HG03432 (cell line): ENCODE data around the gene SMIM45.

ENCODE experiments used
- ATAC-seq: cut with Tn5 transposase; IDR thresholded peaks from one replicate; pipeline ENCODE4 v1.9.1; 2021; ENCODE audit warnings: mild to moderate bottlenecking, moderate library complexity; ENCODE audit not compliant: unreplicated experiment

SMIM45 gene

GRCh38 chr22:41966607-41967240 is 14.8 kb downstream of the SMIM45 start:
- ATAC-seq: no peak

GRCh38 chr22:41968601-41969000 is 16.7 kb downstream of the SMIM45 start:
- ATAC-seq: no peak

GRCh38 chr22:41969110-41969646 is 17.2 kb downstream of the SMIM45 start, which contains the start of gene SEPTIN3:
TSS of gene SEPTIN3 (plus strand) at chr22:41969443. CDS start at chr22:41971493, 2,050 bp downstream.
- no peak for ATAC-seq

- no peak for ATAC-seq
These were observed 18.7 kb downstream of the SMIM45 start for GRCh38 chr22:41970601-41971000.

GRCh38 chr22:41971431-41971830 is 19.5 kb downstream of the SMIM45 start:
- no peak for ATAC-seq

- no peak for ATAC-seq
These were observed 22.8 kb downstream of the SMIM45 start for GRCh38 chr22:41974691-41975290.

GRCh38 chr22:41975299-41976069 is 23.5 kb downstream of the SMIM45 start:
- no peak for ATAC-seq

- ATAC-seq: no peak
These were observed 24.3 kb downstream of the SMIM45 start for GRCh38 chr22:41976070-41976901.

- ATAC-seq: no peak
These were observed 25.1 kb downstream of the SMIM45 start for GRCh38 chr22:41976961-41977566.

- no peak for ATAC-seq
These were observed 26.8 kb downstream of the SMIM45 start for GRCh38 chr22:41978732-41979131.

GRCh38 chr22:41979423-41980250 is 27.7 kb downstream of the SMIM45 start:
- no peak for ATAC-seq

- ATAC-seq: no peak
These were observed 30.9 kb downstream of the SMIM45 start for GRCh38 chr22:41982865-41983264.

- no peak for ATAC-seq
These were observed 31.8 kb downstream of the SMIM45 start for GRCh38 chr22:41983513-41984405.

- ATAC-seq: no peak
These were observed 35.3 kb downstream of the SMIM45 start for GRCh38 chr22:41987276-41987675.

GRCh38 chr22:41989246-41989645 is 37.3 kb downstream of the SMIM45 start:
- no peak for ATAC-seq

GRCh38 chr22:41991111-41991510 is 39.2 kb downstream of the SMIM45 start:
- ATAC-seq: no peak

- ATAC-seq: no peak
These were observed 40.5 kb downstream of the SMIM45 start for GRCh38 chr22:41992496-41992895.

- no peak for ATAC-seq
These were observed 43.3 kb downstream of the SMIM45 start for GRCh38 chr22:41995211-41995610.

GRCh38 chr22:41996826-41997225 is 44.9 kb downstream of the SMIM45 start:
- ATAC-seq: no peak
